Gastroesophageal sphincter (tissue), 4 donors: ENCODE data around the gene PARP8. TPM values are rescaled to one million over a fixed set of nuclear protein-coding genes. Genes with fewer than 3 reads are reported as not detected.

ENCODE experiments used
- ATAC-seq: fragments of 150-250 bp; one replicate; pipeline ENCODE4 v1.9.1; 2016; ENCODE audit warnings: mild to moderate bottlenecking, moderate library complexity
- H3K27ac ChIP-seq, 4 donors: fragments of 200-600 bp; sonication (generic) in 3 of 4; 1 replicate in 3 of 4; 2 replicates in 1 of 4; pipeline ENCODE4 v1.5.1; 2016 to 2019
- H3K27me3 ChIP-seq: fragments of 200-600 bp; sonication (generic); one replicate; pipeline ENCODE4 v1.5.1; 2019
- H3K36me3 ChIP-seq, 2 donors: fragments of 200-600 bp; sonication (generic); one replicate each; pipeline ENCODE4 v1.5.1; 2019; ENCODE audit warnings: control low read depth in 1 of 2
- H3K4me1 ChIP-seq, 3 donors: fragments of 200-600 bp; sonication (generic); 1 replicate in 2 of 3; 2 replicates in 1 of 3; pipeline ENCODE4 v1.5.1; 2016 to 2019; ENCODE audit warnings: control low read depth in 2 of 3
- H3K4me3 ChIP-seq, 2 donors: fragments of 200-600 bp; sonication (generic); one replicate each; pipeline ENCODE4 v1.5.1; 2019; ENCODE audit warnings: mild to moderate bottlenecking in 1 of 2, moderate library complexity in 1 of 2
- H3K9me3 ChIP-seq, 3 donors: fragments of 200-600 bp; sonication (generic); one replicate each; pipeline ENCODE4 v1.5.1; 2017 to 2019; ENCODE audit warnings: control low read depth in 2 of 3
- CTCF ChIP-seq, 4 experiments: fragments of 200-600 bp in 2 of 4; fragments of 450-650 bp in 2 of 4; sonication (generic) in 1 of 4; IDR thresholded peaks; one replicate each; pipeline ENCODE4 v1.5.1; 2017 to 2019; ENCODE audit warnings: antibody characterized with exemption in 4 of 4, mild to moderate bottlenecking in 2 of 4, moderate library complexity in 2 of 4
- EP300 ChIP-seq: sonication (generic); formaldehyde crosslinking; IDR thresholded peaks from one replicate; pipeline ENCODE4 v1.6.1; 2017; ENCODE audit warnings: antibody characterized with exemption, mild to moderate bottlenecking
- POLR2A ChIP-seq, 2 donors: fragments of 450-650 bp; IDR thresholded peaks; one replicate each; pipeline ENCODE4 v1.6.1; 2017; ENCODE audit warnings: antibody characterized with exemption in 2 of 2, mild to moderate bottlenecking in 2 of 2, moderate library complexity in 1 of 2
- POLR2AphosphoS5 ChIP-seq: sonication (generic); formaldehyde crosslinking; IDR thresholded peaks from one replicate; pipeline ENCODE4 v1.6.1; 2017; ENCODE audit warnings: antibody characterized with exemption
- WGBS, 2 donors: methylation state at CpG; one replicate each; pipeline ENCODE4 v1.1.5; 2018; ENCODE audit warnings: low coverage in 1 of 2; 5-methylcytosine and 5-hydroxymethylcytosine counted together
- total RNA-seq, 4 donors: library from RNA; depleted of rRNA; stranded (reverse); fragments of >200 nt; gene quantifications; one replicate each; pipeline ENCODE4 v1.1.0, GENCODE V29; 2016

PARP8 gene
- total RNA-seq, 4 donors from 2014 or later: 3.9 to 43.1 (median 24.8) TPM

DNA sequence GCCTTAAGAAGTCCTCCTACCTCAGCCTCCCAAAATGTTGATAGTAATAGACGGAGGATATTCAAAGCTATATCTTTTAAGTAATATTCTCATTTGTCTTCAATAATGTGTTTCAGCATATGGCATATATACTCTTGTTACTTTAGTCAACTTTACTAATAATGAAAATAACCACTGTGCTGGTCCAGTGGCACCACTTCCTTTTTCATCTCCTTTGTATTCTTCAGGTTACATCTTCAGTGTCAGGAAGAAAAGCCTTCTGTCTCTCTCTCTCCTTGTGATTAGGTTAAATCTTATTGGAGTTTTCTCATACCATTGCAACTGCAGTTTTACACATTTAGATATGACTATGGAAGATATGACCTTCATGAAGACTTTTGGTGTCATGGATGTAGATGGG, 31.3 kb downstream of the PARP8 start:
- H3K4me3 ChIP-seq: no peak overlapping the region
- no peaks in the 10 kb centered on the region for H3K27me3 ChIP-seq
- no peak for TF ChIP-seq POLR2A (IDR thresholded peaks at IDR 0.05)
- TF ChIP-seq POLR2AphosphoS5: no peak
- H3K9me3 ChIP-seq: no peaks in the 10 kb centered on the region
- 89 to 100% methylated on average over 1 of the region's 1 CpG for WGBS, 2 donors
- no peaks in the 10 kb centered on the region for H3K36me3 ChIP-seq
- H3K4me1 ChIP-seq: no peaks in the 10 kb centered on the region
- no peak for ATAC-seq
- no peak overlapping the region for H3K27ac ChIP-seq

- TF ChIP-seq CTCF (IDR thresholded peaks at IDR 0.05) (no peak), POLR2AphosphoS5 (no peak), POLR2A (IDR thresholded peaks at IDR 0.05) (no peak), EP300 (no peak)
- no peak for ATAC-seq
- Histone ChIP-seq H3K4me3 (no peak overlapping the region), H3K4me1 (no peaks in the 10 kb centered on the region), H3K27ac (no peak overlapping the region), H3K27me3 (no peaks in the 10 kb centered on the region), H3K9me3 (no peaks in the 10 kb centered on the region), H3K36me3 (no peaks in the 10 kb centered on the region)
- WGBS, 2 donors: 96 to 100% methylated on average over 1 to 2 of the region's 2 CpGs
Measured at GRCh38 chr5:50699737-50700136, 33.3 kb downstream of the PARP8 start.

GRCh38 chr5:50700706-50701105, 34.3 kb downstream of the PARP8 start:
- no peak for ATAC-seq
- H3K4me3 ChIP-seq: no peak overlapping the region
- 94 to 100% methylated on average over 2 to 4 of the region's 4 CpGs for WGBS, 2 donors
- no peak overlapping the region for H3K27ac ChIP-seq
- no peaks in the 10 kb centered on the region for H3K27me3 ChIP-seq
- H3K9me3 ChIP-seq: no peaks in the 10 kb centered on the region
- H3K36me3 ChIP-seq: no peaks in the 10 kb centered on the region
- no peaks in the 10 kb centered on the region for H3K4me1 ChIP-seq
- TF ChIP-seq POLR2A (IDR thresholded peaks at IDR 0.05) (no peak), CTCF (IDR thresholded peaks at IDR 0.05) (no peak), EP300 (no peak), POLR2AphosphoS5 (no peak)

GRCh38 chr5:50702615-50703366, 36.4 kb downstream of the PARP8 start:
- no peak for TF ChIP-seq POLR2AphosphoS5
- no peak for TF ChIP-seq POLR2A (IDR thresholded peaks at IDR 0.05)
- TF ChIP-seq EP300: no peak
- TF ChIP-seq CTCF (IDR thresholded peaks at IDR 0.05): no peak
- Histone ChIP-seq H3K9me3 (no peaks in the 10 kb centered on the region), H3K36me3 (no peaks in the 10 kb centered on the region), H3K4me3 (no peak overlapping the region), H3K27me3 (no peaks in the 10 kb centered on the region), H3K27ac (no peak overlapping the region), H3K4me1 (no peaks in the 10 kb centered on the region)
- WGBS, 2 donors: 83 to 87% methylated on average over 7 to 8 of the region's 9 CpGs
- no peak for ATAC-seq

DNA sequence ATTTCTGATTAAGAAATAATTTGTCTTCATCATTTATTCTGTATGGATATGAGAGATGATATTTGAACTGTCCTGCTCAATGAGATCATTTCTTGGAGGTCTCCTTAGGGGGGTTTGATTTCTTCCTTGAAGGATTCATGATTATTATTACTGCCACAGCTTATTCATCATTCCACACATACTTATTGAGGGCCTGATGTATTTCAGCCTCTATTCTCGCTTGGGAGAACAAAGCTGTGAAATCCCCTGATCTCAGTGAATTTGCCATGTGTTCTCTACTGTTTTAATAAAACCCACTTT, 36.9 kb downstream of the PARP8 start:
- H3K36me3 ChIP-seq: no peaks in the 10 kb centered on the region
- no peak overlapping the region for H3K4me3 ChIP-seq
- no peaks in the 10 kb centered on the region for H3K27me3 ChIP-seq
- H3K9me3 ChIP-seq: no peaks in the 10 kb centered on the region
- H3K27ac ChIP-seq: no peak overlapping the region
- TF ChIP-seq POLR2AphosphoS5 (no peak), POLR2A (IDR thresholded peaks at IDR 0.05) (no peak), CTCF (IDR thresholded peaks at IDR 0.05) (no peak), EP300 (no peak)
- ATAC-seq: no peak
- WGBS, 2 donors: 83 to 87% methylated on average over 1 of the region's 1 CpG
- no peaks in the 10 kb centered on the region for H3K4me1 ChIP-seq
